Neural progenitor cell (in vitro differentiated cells): ENCODE results near the gene VWA5B2.

ENCODE experiments used
- CTCF ChIP-seq: fragments of 200-600 bp; sonication (generic); IDR thresholded peaks from 2 replicates; pipeline ENCODE4 v1.5.1; 2017; ENCODE audit warnings: antibody characterized with exemption, mild to moderate bottlenecking
- EZH2phosphoT487 ChIP-seq: fragments of 200-600 bp; sonication (generic); IDR thresholded peaks from 2 replicates; pipeline ENCODE4 v1.6.1; 2017; ENCODE audit warnings: antibody characterized with exemption

- no peak for TF ChIP-seq EZH2phosphoT487
- TF ChIP-seq CTCF: peak; percentile 65
Measured at GRCh38 chr3:184249412-184250166, 20.2 kb downstream of the VWA5B2 start, which contains the start of gene EEF1AKMT4.
